Peyer's patch (tissue), 4 donors: ENCODE measurements around the gene BRD2. TPM values are rescaled to one million over a fixed set of nuclear protein-coding genes. Genes with fewer than 3 reads are reported as not detected.

ENCODE experiments used
- DNase-seq, 3 donors: peaks; one replicate each; pipeline ENCODE4 v3.0.0-alpha.2; 2017 to 2019
- H3K27ac ChIP-seq, 4 donors: fragments of 200-600 bp; sonication (generic); one replicate each; pipeline ENCODE4 v1.5.1; 2016 to 2019
- H3K27me3 ChIP-seq, 2 donors: fragments of 200-600 bp; sonication (generic); one replicate each; pipeline ENCODE4 v1.5.1; 2019
- H3K36me3 ChIP-seq, 3 donors: fragments of 200-600 bp; sonication (generic); one replicate each; pipeline ENCODE4 v1.5.1; 2016 to 2019
- H3K4me1 ChIP-seq, 4 donors: fragments of 200-600 bp; sonication (generic); one replicate each; pipeline ENCODE4 v1.5.1; 2016 to 2019
- H3K4me3 ChIP-seq, 4 donors: fragments of 200-600 bp; sonication (generic); 1 replicate in 3 of 4; 2 replicates in 1 of 4; pipeline ENCODE4 v1.5.1; 2016 to 2019; ENCODE audit warnings: mild to moderate bottlenecking in 1 of 4
- H3K9me3 ChIP-seq, 4 donors: fragments of 200-600 bp; sonication (generic); one replicate each; pipeline ENCODE4 v1.5.1; 2016 to 2019; ENCODE audit warnings: mild to moderate bottlenecking in 1 of 4
- CTCF ChIP-seq, 6 experiments: fragments of 450-650 bp in 4 of 6; fragments of 200-600 bp in 2 of 6; sonication (generic) in 1 of 6; IDR thresholded peaks; one replicate each; pipeline ENCODE4 v1.5.1; 2017 to 2019; ENCODE audit warnings: antibody characterized with exemption in 6 of 6, mild to moderate bottlenecking in 3 of 6, moderate library complexity in 1 of 6
- POLR2A ChIP-seq, 2 donors: fragments of 450-650 bp; IDR thresholded peaks; one replicate each; pipeline ENCODE4 v1.5.1; 2017; ENCODE audit warnings: antibody characterized with exemption in 2 of 2, mild to moderate bottlenecking in 2 of 2, moderate library complexity in 2 of 2
- total RNA-seq, 4 donors: library from RNA; depleted of rRNA; stranded (reverse); fragments of >200 nt; gene quantifications; one replicate each; pipeline ENCODE4 v1.1.0, GENCODE V29; 2016

The BRD2 gene
- total RNA-seq, 4 donors from 2014 or later = 146 to 525 (median 205) TPM

GRCh38 chr6:32971581-32972352, 3.4 kb downstream of the BRD2 start:
- peaks cover 0 to 32% (median 5%) of the 10 kb centered on the region in 4 donors for H3K4me1 ChIP-seq
- H3K27me3 ChIP-seq = no peaks in the 10 kb centered on the region
- peak in 2 of 6 experiments; percentile 24 to 36 for TF ChIP-seq CTCF (IDR thresholded peaks at IDR 0.05)
- peak; percentile 97 to 99 for TF ChIP-seq POLR2A (IDR thresholded peaks at IDR 0.05)
- H3K36me3 ChIP-seq = peaks cover 0 to 35% (median 0%) of the 10 kb centered on the region in 3 donors
- peak overlapping the region; percentile 81 to 95 (median 90) for H3K4me3 ChIP-seq
- DNase-seq = peak; percentile 99 to 100 (median 99)
- peak overlapping the region; percentile 96 to 100 (median 100) for H3K27ac ChIP-seq
- no peaks in the 10 kb centered on the region for H3K9me3 ChIP-seq

GRCh38 chr6:32972353-32973143, 4.2 kb downstream of the BRD2 start:
- peaks cover 0 to 43% (median 3%) of the 10 kb centered on the region in 3 donors for H3K36me3 ChIP-seq
- peak; percentile 58 to 79 (median 66) for DNase-seq
- H3K9me3 ChIP-seq = no peaks in the 10 kb centered on the region
- H3K4me1 ChIP-seq = peaks cover 0 to 33% (median 5%) of the 10 kb centered on the region in 4 donors
- H3K27ac ChIP-seq = peak overlapping the region; percentile 74 to 100 (median 100)
- TF ChIP-seq POLR2A (IDR thresholded peaks at IDR 0.05) (no peak), CTCF (IDR thresholded peaks at IDR 0.05) (no peak)
- H3K27me3 ChIP-seq = no peaks in the 10 kb centered on the region
- peak overlapping the region; percentile 81 to 95 (median 90) for H3K4me3 ChIP-seq

DNA sequence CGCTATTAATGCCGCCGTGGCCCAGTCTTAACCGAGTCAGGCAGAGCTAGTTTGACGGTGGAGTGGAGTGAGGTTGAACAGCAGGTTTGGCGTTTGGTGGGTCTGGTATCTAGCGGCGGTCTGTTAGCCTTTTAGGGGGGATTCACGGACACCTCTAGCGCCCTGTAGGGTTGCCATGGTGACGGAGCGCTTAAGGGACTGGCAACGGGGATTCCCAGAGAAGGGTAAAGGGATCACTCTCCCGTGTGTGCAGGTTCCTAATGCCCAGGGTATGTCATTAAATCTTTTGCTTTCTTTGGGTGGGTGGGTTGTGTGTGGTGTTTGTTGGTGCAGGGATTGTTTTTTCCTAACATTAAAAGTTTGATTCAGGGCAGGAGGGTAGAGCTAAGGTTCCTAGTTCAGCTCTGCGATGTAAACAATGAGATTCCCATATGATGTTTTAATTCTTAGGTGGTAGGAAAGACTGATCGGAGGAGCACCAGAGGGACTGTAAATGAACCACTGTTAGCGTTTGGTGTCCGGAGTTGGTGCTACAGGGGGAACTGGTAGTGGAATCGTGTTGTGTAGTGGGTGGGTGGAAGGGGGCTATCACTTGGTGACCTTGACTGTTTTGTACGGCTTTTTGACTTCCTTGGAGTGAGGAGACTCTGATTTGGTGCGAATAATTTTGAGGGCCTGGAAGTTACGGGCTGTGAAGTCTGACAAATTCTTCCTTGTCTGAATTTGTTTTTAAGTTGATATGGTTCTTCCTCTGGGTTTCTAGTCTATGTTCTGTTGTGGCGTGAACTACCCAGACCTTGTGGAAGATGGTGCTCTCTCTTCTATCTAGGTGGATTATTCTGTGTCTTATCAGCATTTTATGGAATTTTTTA, 5.0 kb downstream of the BRD2 start:
- DNase-seq = peak in 2 of 3 donors; percentile 47 to 68
- Histone ChIP-seq H3K4me1 (peaks cover 0 to 41% (median 5%) of the 10 kb centered on the region in 4 donors), H3K4me3 (peak overlapping the region; percentile 81 to 95 (median 90)), H3K36me3 (peaks cover 0 to 51% (median 3%) of the 10 kb centered on the region in 3 donors), H3K9me3 (no peaks in the 10 kb centered on the region), H3K27me3 (no peaks in the 10 kb centered on the region), H3K27ac (peak overlapping the region; percentile 74 to 100 (median 100))
- TF ChIP-seq POLR2A (IDR thresholded peaks at IDR 0.05) = no peak

DNA sequence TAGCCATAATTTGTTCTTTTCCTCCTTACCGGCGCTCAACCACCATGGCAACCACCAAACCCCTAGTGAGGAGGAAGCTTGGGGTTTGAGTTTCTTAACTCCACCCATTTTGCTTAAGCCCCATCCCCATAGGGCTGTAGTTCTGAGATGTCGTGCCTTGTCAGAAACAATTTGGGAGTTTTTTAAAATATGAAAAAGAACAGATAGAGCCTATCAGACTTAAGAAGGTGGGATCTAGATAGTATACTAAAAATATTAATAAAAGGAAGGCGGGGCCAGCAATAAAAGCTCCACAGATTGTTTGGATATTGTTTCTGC, 5.6 kb downstream of the BRD2 start:
- Histone ChIP-seq H3K27me3 (no peaks in the 10 kb centered on the region), H3K9me3 (no peaks in the 10 kb centered on the region), H3K36me3 (peaks cover 0 to 57% (median 3%) of the 10 kb centered on the region in 3 donors), H3K4me3 (peak overlapping the region; percentile 81 to 95 (median 90)), H3K4me1 (peaks cover 0 to 43% (median 5%) of the 10 kb centered on the region in 4 donors), H3K27ac (peak overlapping the region in 3 of 4 donors; percentile 60 to 100 (median 74))
- TF ChIP-seq CTCF (IDR thresholded peaks at IDR 0.05) (no peak), POLR2A (IDR thresholded peaks at IDR 0.05) (no peak)
- no peak for DNase-seq

- peak overlapping the region in 1 of 4 donors; percentile 100 for H3K27ac ChIP-seq
- DNase-seq = no peak
- H3K4me3 ChIP-seq = peak overlapping the region; percentile 81 to 95 (median 90)
- no peaks in the 10 kb centered on the region for H3K27me3 ChIP-seq
- H3K36me3 ChIP-seq = peaks cover 0 to 64% (median 3%) of the 10 kb centered on the region in 3 donors
- H3K9me3 ChIP-seq = no peaks in the 10 kb centered on the region
- no peak for TF ChIP-seq POLR2A (IDR thresholded peaks at IDR 0.05)
- TF ChIP-seq CTCF (IDR thresholded peaks at IDR 0.05) = no peak
- H3K4me1 ChIP-seq = peaks cover 0 to 51% (median 5%) of the 10 kb centered on the region in 4 donors
Observed at GRCh38 chr6:32974541-32975308, 6.3 kb downstream of the BRD2 start.
